Nephron progenitor cell (in vitro differentiated cells): ENCODE measurements around the gene CLEC4E.
"Not testable (repeated sequence)": the region's sequence is repeated elsewhere in the genome, so short reads cannot be mapped to it uniquely, and the experiment has no call there.

Experiments used
- DNase-seq: peaks from one replicate; pipeline ENCODE4 v3.0.0; 2021
- H3K27ac Mint-ChIP-seq: 2 replicates; pipeline ENCODE4 v1.8.0; 2021; ENCODE audit warnings: mild to moderate bottlenecking, moderate library complexity, mixed read lengths
- H3K27me3 Mint-ChIP-seq: 2 replicates; pipeline ENCODE4 v1.8.0; 2021; ENCODE audit warnings: mild to moderate bottlenecking, low read depth, mixed read lengths; ENCODE audit not compliant: poor library complexity
- H3K36me3 Mint-ChIP-seq: 2 replicates; pipeline ENCODE4 v1.8.0; 2021; ENCODE audit warnings: low read depth, mixed read lengths
- H3K4me1 Mint-ChIP-seq: 2 replicates; pipeline ENCODE4 v1.8.0; 2021; ENCODE audit warnings: mixed read lengths
- H3K4me3 Mint-ChIP-seq: 2 replicates; pipeline ENCODE4 v1.8.0; 2021; ENCODE audit warnings: mild to moderate bottlenecking, moderate library complexity, mixed read lengths
- H3K9me3 Mint-ChIP-seq: 2 replicates; pipeline ENCODE4 v1.8.0; 2021; ENCODE audit warnings: mild to moderate bottlenecking, moderate library complexity, mixed read lengths
- TF ChIP-seq, protein P1 (sequence below): fragments of 200-600 bp; sonication (generic); IDR thresholded peaks from 2 replicates; pipeline ENCODE4 v1.5.0; 2021; ENCODE audit warnings: antibody characterized with exemption

Gene CLEC4E

DNA sequence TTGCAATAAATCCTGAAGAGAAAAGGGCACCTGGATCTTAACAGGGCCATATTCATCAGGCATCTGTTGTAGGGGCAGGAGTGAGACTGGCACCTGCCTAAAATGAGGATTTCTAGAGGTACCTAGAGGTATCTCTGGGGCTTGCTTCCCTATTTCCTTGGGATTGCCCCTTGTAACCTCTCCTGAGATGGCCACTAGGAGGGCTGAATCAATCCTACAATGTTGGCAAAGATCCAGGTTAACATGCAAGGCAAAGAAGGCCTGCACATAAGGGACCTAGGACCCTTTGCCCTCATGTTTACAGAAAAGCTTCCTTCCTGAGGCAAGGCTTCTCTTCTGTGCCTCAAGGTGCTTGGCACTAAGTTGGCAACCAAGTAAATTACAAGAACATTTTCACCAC is 25.8 kb upstream of the CLEC4E start:
- Mint-ChIP-seq H3K27ac (no peak overlapping the region), H3K36me3 (no peaks in the 10 kb centered on the region), H3K9me3 (peaks cover 19% of the 10 kb centered on the region), H3K27me3 (peaks cover 4% of the 10 kb centered on the region), H3K4me3 (no peak overlapping the region), H3K4me1 (no peaks in the 10 kb centered on the region)
- TF ChIP-seq, protein P1, sequence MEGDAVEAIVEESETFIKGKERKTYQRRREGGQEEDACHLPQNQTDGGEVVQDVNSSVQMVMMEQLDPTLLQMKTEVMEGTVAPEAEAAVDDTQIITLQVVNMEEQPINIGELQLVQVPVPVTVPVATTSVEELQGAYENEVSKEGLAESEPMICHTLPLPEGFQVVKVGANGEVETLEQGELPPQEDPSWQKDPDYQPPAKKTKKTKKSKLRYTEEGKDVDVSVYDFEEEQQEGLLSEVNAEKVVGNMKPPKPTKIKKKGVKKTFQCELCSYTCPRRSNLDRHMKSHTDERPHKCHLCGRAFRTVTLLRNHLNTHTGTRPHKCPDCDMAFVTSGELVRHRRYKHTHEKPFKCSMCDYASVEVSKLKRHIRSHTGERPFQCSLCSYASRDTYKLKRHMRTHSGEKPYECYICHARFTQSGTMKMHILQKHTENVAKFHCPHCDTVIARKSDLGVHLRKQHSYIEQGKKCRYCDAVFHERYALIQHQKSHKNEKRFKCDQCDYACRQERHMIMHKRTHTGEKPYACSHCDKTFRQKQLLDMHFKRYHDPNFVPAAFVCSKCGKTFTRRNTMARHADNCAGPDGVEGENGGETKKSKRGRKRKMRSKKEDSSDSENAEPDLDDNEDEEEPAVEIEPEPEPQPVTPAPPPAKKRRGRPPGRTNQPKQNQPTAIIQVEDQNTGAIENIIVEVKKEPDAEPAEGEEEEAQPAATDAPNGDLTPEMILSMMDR = no peak
- no peak for DNase-seq

DNA sequence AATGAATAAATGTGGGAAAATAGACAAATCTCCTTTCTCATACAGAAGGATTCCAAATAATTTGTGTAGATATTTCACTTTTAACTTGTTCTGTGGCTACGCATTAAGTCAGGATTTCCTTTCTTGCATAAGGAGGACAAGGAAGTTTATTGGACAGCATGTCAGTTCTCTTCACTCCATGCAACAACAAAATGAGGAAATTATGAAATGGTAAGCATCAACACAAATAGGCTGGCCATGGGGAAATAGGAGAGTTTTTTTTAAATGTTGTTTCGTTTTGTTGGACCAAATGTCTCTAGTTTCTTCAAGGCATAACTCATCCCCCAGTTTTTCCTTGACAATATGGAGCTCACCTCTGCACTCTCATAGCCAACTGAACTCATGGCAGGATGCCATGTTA is 25.3 kb upstream of the CLEC4E start:
- H3K4me1 Mint-ChIP-seq, H3K4me3 Mint-ChIP-seq, DNase-seq, H3K36me3 Mint-ChIP-seq, H3K27ac Mint-ChIP-seq, H3K27me3 Mint-ChIP-seq: not testable (repeated sequence)
- H3K9me3 Mint-ChIP-seq = peaks cover 24% of the 10 kb centered on the region

DNA sequence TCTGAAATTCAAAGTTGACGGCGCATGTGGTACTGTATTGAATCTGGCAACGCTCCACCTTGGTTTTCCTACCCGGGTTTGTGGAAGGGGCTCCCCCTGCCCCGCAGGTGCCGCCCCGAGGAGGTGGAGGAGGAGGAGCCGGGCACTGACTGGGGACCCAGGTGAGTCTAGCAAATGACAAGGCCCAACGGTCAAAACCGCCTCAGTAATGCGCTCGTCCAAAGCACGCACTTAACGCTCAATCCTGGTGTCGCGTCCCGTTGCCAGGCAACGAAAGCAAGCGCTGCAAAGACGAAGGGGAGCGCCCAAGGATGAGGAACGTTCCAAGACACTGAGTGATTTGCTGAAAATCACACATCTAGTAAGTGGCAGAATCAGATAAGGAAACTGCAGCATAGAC is 24.0 kb upstream of the CLEC4E start:
- H3K36me3 Mint-ChIP-seq = no peaks in the 10 kb centered on the region

DNA sequence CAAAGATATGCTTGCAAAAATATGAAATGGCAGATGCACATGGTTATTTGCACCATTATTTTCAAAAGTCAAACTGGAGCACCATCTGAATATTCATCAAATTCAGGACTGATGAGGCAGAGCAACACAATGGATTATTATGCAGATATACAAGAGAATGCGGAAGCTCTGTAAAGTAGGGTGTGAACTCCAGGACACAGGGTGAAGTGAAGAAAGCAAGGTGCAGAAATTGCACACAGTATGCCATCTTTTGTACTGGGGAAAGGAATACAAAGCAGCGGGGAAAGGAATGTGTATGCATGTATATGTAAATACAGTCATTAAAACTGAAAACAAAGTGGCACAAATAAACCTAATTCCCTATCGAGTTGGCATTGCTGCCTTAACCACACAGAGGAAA is 22.7 kb upstream of the CLEC4E start:
- TF ChIP-seq, protein P1 = no peak
- Mint-ChIP-seq H3K4me3 (no peak overlapping the region), H3K27ac (no peak overlapping the region), H3K36me3 (no peaks in the 10 kb centered on the region), H3K9me3 (peaks cover 37% of the 10 kb centered on the region), H3K27me3 (peaks cover 4% of the 10 kb centered on the region), H3K4me1 (no peaks in the 10 kb centered on the region)
- DNase-seq = no peak

More for the DNA sequence above, 24.0 kb upstream of the CLEC4E start:
- no peak for DNase-seq
- TF ChIP-seq, protein P1 = no peak
- Mint-ChIP-seq H3K9me3 (peaks cover 37% of the 10 kb centered on the region), H3K4me1 (no peaks in the 10 kb centered on the region), H3K27me3 (peaks cover 4% of the 10 kb centered on the region), H3K4me3 (no peak overlapping the region), H3K27ac (no peak overlapping the region)

DNA sequence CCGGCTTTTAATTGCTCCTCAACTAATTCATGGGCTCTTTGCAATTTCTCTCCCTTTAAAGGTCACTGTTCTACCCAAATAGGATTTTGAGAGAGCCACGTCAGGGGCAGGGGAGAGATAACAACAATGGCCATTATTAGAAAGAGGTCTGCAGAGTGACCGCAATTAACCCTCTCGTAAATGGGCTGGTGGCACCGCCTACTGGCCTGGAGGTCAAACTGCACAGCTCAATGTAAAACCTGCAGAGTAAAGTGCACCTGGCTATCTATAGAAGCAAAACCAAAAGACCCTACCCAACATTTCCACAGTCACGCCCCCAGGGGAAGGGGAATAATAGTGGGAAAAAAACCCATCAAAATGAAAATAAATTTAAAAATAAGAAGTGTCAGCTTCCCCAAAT is 21.6 kb upstream of the CLEC4E start:
- TF ChIP-seq, protein P1 = no peak
- DNase-seq = no peak
- Mint-ChIP-seq H3K9me3 (peaks cover 37% of the 10 kb centered on the region), H3K27me3 (peaks cover 7% of the 10 kb centered on the region), H3K27ac (no peak overlapping the region), H3K4me1 (no peaks in the 10 kb centered on the region), H3K4me3 (no peak overlapping the region), H3K36me3 (no peaks in the 10 kb centered on the region)

DNA sequence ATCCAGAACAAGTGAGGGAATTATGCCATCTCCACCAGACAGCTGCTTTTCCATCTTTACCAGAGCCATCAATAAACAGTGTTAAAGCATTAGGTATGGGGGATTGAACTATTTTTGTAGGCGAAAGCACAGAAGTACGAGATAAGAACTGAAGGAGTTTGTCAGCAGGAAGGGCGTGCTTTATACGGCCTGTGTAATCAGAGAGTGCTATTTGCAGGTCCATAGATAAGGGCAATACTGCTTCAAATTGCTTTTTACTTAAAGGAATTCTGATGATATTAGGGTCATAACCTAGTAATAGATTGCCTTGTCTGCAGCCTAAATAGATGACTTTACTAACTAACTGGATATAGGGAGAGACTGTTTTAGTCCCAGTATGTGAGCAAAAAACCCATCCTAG is 20.3 kb upstream of the CLEC4E start:
- no peaks in the 10 kb centered on the region for H3K36me3 Mint-ChIP-seq
- H3K9me3 Mint-ChIP-seq = peaks cover 37% of the 10 kb centered on the region
- no peak for DNase-seq
- H3K4me1 Mint-ChIP-seq = no peaks in the 10 kb centered on the region
- H3K27me3 Mint-ChIP-seq = peaks cover 7% of the 10 kb centered on the region
- TF ChIP-seq, protein P1 = no peak
- H3K27ac Mint-ChIP-seq = no peak overlapping the region
- H3K4me3 Mint-ChIP-seq = no peak overlapping the region
